CD4-positive, alpha-beta memory T cell (primary cell): ENCODE results near the gene ART4. TPM values are rescaled to one million over a fixed set of nuclear protein-coding genes. Genes with fewer than 3 reads are reported as not detected.

Experiments used
- CTCF ChIA-PET: fragments of 350-600 bp; sonication (Branson Sonifier 250); formaldehyde crosslinking; loops from one replicate; lab custom pipeline; 2021; ENCODE audit warnings: inconsistent platforms; ENCODE audit not compliant: partially characterized antibody; lab: Charles Lee
- POLR2A ChIA-PET: fragments of 350-600 bp; sonication (Branson Sonifier 250); formaldehyde crosslinking; loops from one replicate; lab custom pipeline; 2021; ENCODE audit not compliant: partially characterized antibody; lab: Charles Lee
- DNase-seq, 5 donors: peaks; one replicate each; pipeline versions ENCODE4 v3.0.0 to v3.0.0-alpha.2; 2020 to 2022; ENCODE audit warnings: mixed read lengths in 1 of 5
- H3K27ac ChIP-seq: one replicate; pipeline ENCODE4 v1.7.0; 2013; ENCODE audit warnings: low read depth, low read length
- H3K27me3 ChIP-seq: 2 replicates; pipeline ENCODE4 v1.7.0; 2013; ENCODE audit warnings: mild to moderate bottlenecking, low read length, moderate library complexity; ENCODE audit not compliant: insufficient read depth
- H3K36me3 ChIP-seq: 2 replicates; pipeline ENCODE4 v1.7.0; 2013; ENCODE audit warnings: mild to moderate bottlenecking, low read length, moderate library complexity; ENCODE audit not compliant: insufficient read depth
- H3K4me1 ChIP-seq: 2 replicates; pipeline ENCODE4 v1.7.0; 2013; ENCODE audit warnings: mild to moderate bottlenecking, low read length, moderate library complexity; ENCODE audit not compliant: insufficient read depth
- H3K4me3 ChIP-seq, 2 donors: one replicate each; pipeline ENCODE4 v1.7.0; 2013; ENCODE audit warnings: low read length in 2 of 2, mild to moderate bottlenecking in 1 of 2
- H3K9me3 ChIP-seq, 2 donors: one replicate each; pipeline ENCODE4 v1.7.0; 2013; ENCODE audit warnings: low read length in 2 of 2, control low read depth in 1 of 2; ENCODE audit not compliant: control insufficient read depth in 1 of 2
- H3K27ac Mint-ChIP-seq, 7 donors: one replicate each; pipeline ENCODE4 v1.8.0; 2020 to 2021; ENCODE audit warnings: mixed read lengths in 7 of 7, mild to moderate bottlenecking in 6 of 7, inconsistent platforms in 3 of 7, moderate library complexity in 3 of 7
- H3K27me3 Mint-ChIP-seq, 2 donors: one replicate each; pipeline ENCODE4 v1.8.0; 2020 to 2021; ENCODE audit warnings: mixed read lengths in 2 of 2
- H3K36me3 Mint-ChIP-seq, 2 donors: one replicate each; pipeline ENCODE4 v1.8.0; 2020 to 2021; ENCODE audit warnings: mixed read lengths in 2 of 2, inconsistent platforms in 1 of 2, mild to moderate bottlenecking in 1 of 2
- H3K4me1 Mint-ChIP-seq, 4 donors: one replicate each; pipeline ENCODE4 v1.8.0; 2020 to 2021; ENCODE audit warnings: mixed read lengths in 4 of 4, mild to moderate bottlenecking in 1 of 4
- H3K4me3 Mint-ChIP-seq, 8 donors: one replicate each; pipeline ENCODE4 v1.8.0; 2020 to 2021; ENCODE audit warnings: mixed read lengths in 8 of 8, mild to moderate bottlenecking in 7 of 8, moderate library complexity in 6 of 8, inconsistent platforms in 3 of 8
- H3K9me3 Mint-ChIP-seq, 8 donors: one replicate each; pipeline ENCODE4 v1.8.0; 2020 to 2021; ENCODE audit warnings: mixed read lengths in 8 of 8, mild to moderate bottlenecking in 5 of 8, inconsistent platforms in 3 of 8, moderate library complexity in 1 of 8
- intact Hi-C: fragments of 100-400 bp; cut with micrococcal nuclease; formaldehyde crosslinking; loops from one replicate; pipeline ENCODE4 v1.15.1; 2023
- polyA plus RNA-seq, 2 donors: library from polyadenylated mRNA; unstranded; fragments of 300-500 nt; fragmentation: Illumina TruSeq; gene quantifications; one replicate each; pipeline ENCODE4 v1.2.3, GENCODE V29; 2021
- total RNA-seq, 2 experiments: library from RNA; stranded (reverse); gene quantifications; one replicate each; pipeline ENCODE4 v1.2.3, GENCODE V29; 2021

ART4 gene
- total and polyA plus RNA-seq, 4 experiments from 2014 or later, result not detected

- CTCF ChIA-PET, result interaction anchor here (1.3 kb wide), 1 partner anchor 21 kb away, joined by 6 read pairs; no protein-coding TSS in a partner anchor
- no peak overlapping the region for H3K27ac ChIP-seq
- Mint-ChIP-seq H3K27ac (no peak overlapping the region), H3K9me3 (no peaks in the 10 kb centered on the region), H3K4me3 (no peak overlapping the region), H3K27me3 (peaks cover 0 to 3% of the 10 kb centered on the region in 2 donors), H3K36me3 (peaks cover 0 to 4% of the 10 kb centered on the region in 2 donors), H3K4me1 (no peaks in the 10 kb centered on the region)
- DNase-seq, result no peak
- no peaks in the 10 kb centered on the region for H3K36me3 ChIP-seq
- H3K9me3 ChIP-seq, result no peaks in the 10 kb centered on the region
- intact Hi-C loops, result no loop called here
- no peak overlapping the region for H3K4me3 ChIP-seq
- H3K4me1 ChIP-seq, result no peaks in the 10 kb centered on the region
- POLR2A ChIA-PET, result no interaction called here
- no peaks in the 10 kb centered on the region for H3K27me3 ChIP-seq
These were observed 18.1 kb downstream of the ART4 start for GRCh38 chr12:14825256-14825655.

DNA sequence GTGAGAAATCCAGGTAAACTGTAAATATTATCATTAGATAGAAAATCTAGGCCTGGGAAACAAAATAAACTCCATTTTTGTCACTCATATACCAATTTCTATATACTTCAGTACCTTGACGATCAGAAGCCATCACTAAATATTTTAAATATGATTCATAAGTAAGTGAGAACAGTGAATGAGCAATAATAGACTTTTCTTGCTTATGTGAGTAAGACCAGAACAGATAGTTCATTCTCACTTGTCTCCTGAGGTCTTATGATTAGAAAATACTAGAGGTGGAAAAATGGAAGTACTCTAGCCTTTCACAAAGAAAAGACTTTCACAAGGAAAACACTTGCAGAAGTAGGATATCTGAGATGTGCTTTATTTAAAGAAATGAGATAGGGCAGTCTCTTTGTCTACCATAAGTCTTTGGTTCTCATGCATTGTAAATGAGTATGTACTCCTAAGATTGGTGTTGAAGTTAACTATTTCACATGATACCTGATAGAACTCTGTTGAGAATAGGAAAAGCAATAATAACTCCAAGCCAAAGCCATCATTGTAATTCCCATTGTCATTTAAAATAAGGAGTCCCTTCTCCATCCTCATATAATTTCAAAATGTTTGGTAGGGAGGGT lies 19.2 kb downstream of the ART4 start:
- Mint-ChIP-seq H3K36me3 (peaks cover 0 to 4% of the 10 kb centered on the region in 2 donors), H3K27me3 (peaks cover 0 to 3% of the 10 kb centered on the region in 2 donors), H3K27ac (no peak overlapping the region), H3K4me3 (no peak overlapping the region), H3K9me3 (no peaks in the 10 kb centered on the region), H3K4me1 (no peaks in the 10 kb centered on the region)
- POLR2A ChIA-PET, result no interaction called here
- no peaks in the 10 kb centered on the region for H3K4me1 ChIP-seq
- intact Hi-C loops, result no loop called here
- H3K36me3 ChIP-seq, result no peaks in the 10 kb centered on the region
- no peaks in the 10 kb centered on the region for H3K27me3 ChIP-seq
- no peak for DNase-seq
- H3K9me3 ChIP-seq, result no peaks in the 10 kb centered on the region
- no peak overlapping the region for H3K4me3 ChIP-seq
- no peak overlapping the region for H3K27ac ChIP-seq
- CTCF ChIA-PET, result no interaction called here

DNA sequence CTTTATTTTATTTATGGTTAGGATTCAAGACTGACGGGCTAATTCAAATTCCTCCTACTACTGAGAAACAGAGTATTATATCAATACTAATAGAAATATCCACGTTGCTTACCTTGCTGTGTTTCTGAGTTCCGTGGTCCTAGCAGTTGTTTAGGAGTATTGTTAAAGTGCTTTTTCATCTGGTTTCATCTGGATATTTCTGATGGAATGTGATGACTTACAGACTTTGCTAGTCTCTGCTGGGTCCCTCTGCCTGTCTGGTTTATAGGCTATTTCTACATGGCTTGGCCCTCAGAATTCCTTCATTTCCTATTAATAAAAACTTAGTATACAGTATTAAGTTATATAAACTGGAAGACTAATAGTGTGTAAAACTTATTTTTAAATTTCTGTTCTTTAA lies 29.3 kb downstream of the ART4 start, which contains the start of gene SMCO3:
TSS of gene SMCO3 (minus strand) at position 169 of the 400 bp plus-strand sequence. CDS start 7,502 bp downstream, outside the sequence.
- peaks cover 0 to 5% (median 0%) of the 10 kb centered on the region in 8 donors for H3K9me3 Mint-ChIP-seq
- no peaks in the 10 kb centered on the region for H3K36me3 Mint-ChIP-seq
- ChIA-PET POLR2A (no interaction called here), CTCF (interaction anchor here (0.7 kb wide), 1 partner anchor 8 kb away, joined by 4 read pairs; no protein-coding TSS in a partner anchor)
- H3K27me3 Mint-ChIP-seq, result peaks cover 2 to 3% of the 10 kb centered on the region in 2 donors
- H3K4me1 ChIP-seq, result peaks cover 12% of the 10 kb centered on the region
- no peak within 1 kb of the TSS for H3K4me3 ChIP-seq
- H3K27ac Mint-ChIP-seq, result no peak within 1 kb of the TSS
- peaks cover 6 to 20% (median 14%) of the 10 kb centered on the region in 4 donors for H3K4me1 Mint-ChIP-seq
- H3K27ac ChIP-seq, result no peak within 1 kb of the TSS
- DNase-seq, result peak in 1 of 5 donors; percentile 12
- H3K9me3 ChIP-seq, result no peaks in the 10 kb centered on the region
- no peak within 1 kb of the TSS for H3K4me3 Mint-ChIP-seq
- H3K27me3 ChIP-seq, result no peaks in the 10 kb centered on the region
- H3K36me3 ChIP-seq, result no peaks in the 10 kb centered on the region
- intact Hi-C loops, result no loop called here

DNA sequence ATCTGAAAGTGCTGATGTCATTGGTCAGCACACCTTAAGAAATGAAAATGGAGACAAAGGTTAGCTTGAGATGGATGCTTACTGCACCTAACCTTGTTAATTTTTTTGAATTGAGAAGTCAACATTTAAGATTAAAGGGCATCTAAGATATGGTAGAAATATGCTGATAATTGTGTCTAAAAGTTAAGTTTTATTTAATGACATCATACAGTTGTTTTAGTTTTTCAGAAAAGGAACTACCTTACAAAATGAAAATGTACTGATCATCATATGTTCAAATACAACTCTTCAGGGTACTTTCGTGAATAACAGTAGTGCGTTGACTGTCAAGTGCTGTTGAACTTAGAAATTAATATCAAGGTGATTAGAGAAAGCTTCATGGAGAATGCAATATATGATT lies 31.8 kb downstream of the ART4 start:
- Histone ChIP-seq H3K36me3 (no peaks in the 10 kb centered on the region), H3K27me3 (no peaks in the 10 kb centered on the region), H3K4me1 (peaks cover 12% of the 10 kb centered on the region), H3K27ac (no peak overlapping the region), H3K9me3 (no peaks in the 10 kb centered on the region), H3K4me3 (no peak overlapping the region)
- CTCF ChIA-PET, result interaction anchor here (1.3 to 2.1 kb wide), 3 partner anchors 41 to 410 kb away, joined by 5 to 10 read pairs (median 8); partner anchors contain the start of gene RERG
- H3K27me3 Mint-ChIP-seq, result no peaks in the 10 kb centered on the region
- no peaks in the 10 kb centered on the region for H3K36me3 Mint-ChIP-seq
- H3K9me3 Mint-ChIP-seq, result no peaks in the 10 kb centered on the region
- intact Hi-C loops, result no loop called here
- no peak overlapping the region for H3K27ac Mint-ChIP-seq
- H3K4me1 Mint-ChIP-seq, result peaks cover 5 to 14% (median 11%) of the 10 kb centered on the region in 4 donors
- no peak overlapping the region for H3K4me3 Mint-ChIP-seq
- POLR2A ChIA-PET, result interaction anchor here (1.7 kb wide), 1 partner anchor 41 kb away, joined by 11 read pairs; a partner anchor contains a TSS
- DNase-seq, result no peak

- peaks cover 5 to 14% (median 11%) of the 10 kb centered on the region in 4 donors for H3K4me1 Mint-ChIP-seq
- no peak overlapping the region for H3K27ac Mint-ChIP-seq
These were observed 32.3 kb downstream of the ART4 start for GRCh38 chr12:14810953-14811483.

GRCh38 chr12:14810167-14810952 lies 33.0 kb downstream of the ART4 start:
- H3K4me1 ChIP-seq, result peaks cover 14% of the 10 kb centered on the region
- Mint-ChIP-seq H3K4me3 (peak overlapping the region in 3 of 8 donors; percentile 13 to 64 (median 45)), H3K9me3 (no peaks in the 10 kb centered on the region), H3K27me3 (no peaks in the 10 kb centered on the region), H3K36me3 (no peaks in the 10 kb centered on the region), H3K27ac (peak overlapping the region in 2 of 7 donors; percentile 20 to 57), H3K4me1 (peaks cover 9 to 14% (median 13%) of the 10 kb centered on the region in 4 donors)
- no peaks in the 10 kb centered on the region for H3K27me3 ChIP-seq
- no peaks in the 10 kb centered on the region for H3K9me3 ChIP-seq
- ChIA-PET CTCF (interaction anchor here (1.3 to 2.1 kb wide), 3 partner anchors 40 to 411 kb away, joined by 5 to 10 read pairs (median 8); partner anchors contain the start of gene RERG), POLR2A (interaction anchor here (1.4 to 1.7 kb wide), 2 partner anchors 36 to 40 kb away, joined by 5 to 11 read pairs; a partner anchor contains a TSS)
- intact Hi-C loops, result no loop called here
- H3K36me3 ChIP-seq, result no peaks in the 10 kb centered on the region
- H3K27ac ChIP-seq, result no peak overlapping the region
- no peak for DNase-seq
- H3K4me3 ChIP-seq, result no peak overlapping the region

More at GRCh38 chr12:14810953-14811483, 32.3 kb downstream of the ART4 start:
- Histone ChIP-seq H3K27ac (no peak overlapping the region), H3K9me3 (no peaks in the 10 kb centered on the region), H3K36me3 (no peaks in the 10 kb centered on the region), H3K4me1 (peaks cover 12% of the 10 kb centered on the region), H3K4me3 (no peak overlapping the region), H3K27me3 (no peaks in the 10 kb centered on the region)
- POLR2A ChIA-PET, result interaction anchor here (1.4 to 1.7 kb wide), 2 partner anchors 37 to 41 kb away, joined by 5 to 11 read pairs; a partner anchor contains a TSS
- DNase-seq, result no peak
- Mint-ChIP-seq H3K27me3 (no peaks in the 10 kb centered on the region), H3K9me3 (no peaks in the 10 kb centered on the region), H3K4me3 (peak overlapping the region in 1 of 8 donors; percentile 45), H3K36me3 (no peaks in the 10 kb centered on the region)
- CTCF ChIA-PET, result interaction anchor here (1.3 to 2.1 kb wide), 3 partner anchors 41 to 410 kb away, joined by 5 to 10 read pairs (median 8); partner anchors contain the start of gene RERG
- intact Hi-C loops, result no loop called here
